ENCODE results near the gene DSP. TPM values are rescaled to one million over a fixed set of nuclear protein-coding genes. Genes with fewer than 3 reads are reported as not detected.

Gene DSP, protein sequence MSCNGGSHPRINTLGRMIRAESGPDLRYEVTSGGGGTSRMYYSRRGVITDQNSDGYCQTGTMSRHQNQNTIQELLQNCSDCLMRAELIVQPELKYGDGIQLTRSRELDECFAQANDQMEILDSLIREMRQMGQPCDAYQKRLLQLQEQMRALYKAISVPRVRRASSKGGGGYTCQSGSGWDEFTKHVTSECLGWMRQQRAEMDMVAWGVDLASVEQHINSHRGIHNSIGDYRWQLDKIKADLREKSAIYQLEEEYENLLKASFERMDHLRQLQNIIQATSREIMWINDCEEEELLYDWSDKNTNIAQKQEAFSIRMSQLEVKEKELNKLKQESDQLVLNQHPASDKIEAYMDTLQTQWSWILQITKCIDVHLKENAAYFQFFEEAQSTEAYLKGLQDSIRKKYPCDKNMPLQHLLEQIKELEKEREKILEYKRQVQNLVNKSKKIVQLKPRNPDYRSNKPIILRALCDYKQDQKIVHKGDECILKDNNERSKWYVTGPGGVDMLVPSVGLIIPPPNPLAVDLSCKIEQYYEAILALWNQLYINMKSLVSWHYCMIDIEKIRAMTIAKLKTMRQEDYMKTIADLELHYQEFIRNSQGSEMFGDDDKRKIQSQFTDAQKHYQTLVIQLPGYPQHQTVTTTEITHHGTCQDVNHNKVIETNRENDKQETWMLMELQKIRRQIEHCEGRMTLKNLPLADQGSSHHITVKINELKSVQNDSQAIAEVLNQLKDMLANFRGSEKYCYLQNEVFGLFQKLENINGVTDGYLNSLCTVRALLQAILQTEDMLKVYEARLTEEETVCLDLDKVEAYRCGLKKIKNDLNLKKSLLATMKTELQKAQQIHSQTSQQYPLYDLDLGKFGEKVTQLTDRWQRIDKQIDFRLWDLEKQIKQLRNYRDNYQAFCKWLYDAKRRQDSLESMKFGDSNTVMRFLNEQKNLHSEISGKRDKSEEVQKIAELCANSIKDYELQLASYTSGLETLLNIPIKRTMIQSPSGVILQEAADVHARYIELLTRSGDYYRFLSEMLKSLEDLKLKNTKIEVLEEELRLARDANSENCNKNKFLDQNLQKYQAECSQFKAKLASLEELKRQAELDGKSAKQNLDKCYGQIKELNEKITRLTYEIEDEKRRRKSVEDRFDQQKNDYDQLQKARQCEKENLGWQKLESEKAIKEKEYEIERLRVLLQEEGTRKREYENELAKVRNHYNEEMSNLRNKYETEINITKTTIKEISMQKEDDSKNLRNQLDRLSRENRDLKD (N-terminal part only)
- 109 TPM for total RNA-seq (ENCODE audit: unreplicated experiment)
- long read RNA-seq, partial matches to known transcripts, result 18 of 20 reads
- long read RNA-seq, other reads (novel, unspliced or antisense), result 2 of 20 reads

GRCh38 chr6:7541175-7542064 is at the start of gene DSP:
DSP (plus strand) TSS chr6:7541671; CDS start chr6:7541916, 245 bp downstream.
- peak; percentile 77 for DNase-seq (ENCODE audit: low spot score)
- TF ChIP-seq CTCF (IDR thresholded peaks at IDR 0.05; ENCODE audit: unreplicated experiment), result no peak
- peaks cover 32% of the 10 kb centered on the region for H3K4me1 Mint-ChIP-seq (ENCODE audit: unreplicated experiment)
- no peaks in the 10 kb centered on the region for H3K9me3 Mint-ChIP-seq (ENCODE audit: unreplicated experiment)
- H3K27ac Mint-ChIP-seq (ENCODE audit: unreplicated experiment), result peak within 1 kb of the TSS; percentile 99
- peak within 1 kb of the TSS; percentile 98 for H3K4me3 Mint-ChIP-seq (ENCODE audit: unreplicated experiment)
- H3K27me3 Mint-ChIP-seq (ENCODE audit: unreplicated experiment), result peaks cover 28% of the 10 kb centered on the region
- H3K36me3 Mint-ChIP-seq (ENCODE audit: low read depth, unreplicated experiment), result peaks cover 5% of the 10 kb centered on the region

DNA sequence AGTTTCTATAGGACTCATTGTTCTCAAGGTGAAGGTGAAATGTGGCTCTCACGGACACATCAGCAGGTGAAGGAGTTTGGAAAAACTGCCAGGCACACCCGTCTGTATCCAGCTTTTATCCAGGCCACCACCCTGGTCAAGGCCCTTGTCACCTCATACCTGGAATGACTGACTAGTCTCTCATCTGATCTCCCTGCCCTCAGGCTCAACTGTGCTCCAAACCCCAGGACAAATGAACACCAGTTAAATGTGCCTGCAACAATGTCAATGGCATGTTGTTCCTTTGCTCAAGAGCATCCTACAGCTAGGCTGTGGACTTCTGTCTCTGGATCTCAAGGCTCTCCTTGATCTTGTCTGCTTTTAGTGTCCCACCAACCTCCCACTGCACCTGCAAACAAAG is 47.6 kb upstream of the DSP start:
- no peaks in the 10 kb centered on the region for H3K36me3 Mint-ChIP-seq (ENCODE audit: low read depth, unreplicated experiment)
- no peaks in the 10 kb centered on the region for H3K27me3 Mint-ChIP-seq (ENCODE audit: unreplicated experiment)
- DNase-seq (ENCODE audit: low spot score), result no peak
- H3K27ac Mint-ChIP-seq (ENCODE audit: unreplicated experiment), result no peak overlapping the region
- H3K4me1 Mint-ChIP-seq (ENCODE audit: unreplicated experiment), result no peaks in the 10 kb centered on the region
- no peaks in the 10 kb centered on the region for H3K9me3 Mint-ChIP-seq (ENCODE audit: unreplicated experiment)
- no peak for TF ChIP-seq CTCF (IDR thresholded peaks at IDR 0.05; ENCODE audit: unreplicated experiment)
- no peak overlapping the region for H3K4me3 Mint-ChIP-seq (ENCODE audit: unreplicated experiment)

GRCh38 chr6:7494638-7495037 is 46.8 kb upstream of the DSP start:
- H3K27ac Mint-ChIP-seq (ENCODE audit: unreplicated experiment), result no peak overlapping the region
- TF ChIP-seq CTCF (IDR thresholded peaks at IDR 0.05; ENCODE audit: unreplicated experiment), result no peak
- no peak for DNase-seq (ENCODE audit: low spot score)
- no peaks in the 10 kb centered on the region for H3K27me3 Mint-ChIP-seq (ENCODE audit: unreplicated experiment)
- no peaks in the 10 kb centered on the region for H3K9me3 Mint-ChIP-seq (ENCODE audit: unreplicated experiment)
- H3K4me1 Mint-ChIP-seq (ENCODE audit: unreplicated experiment), result no peaks in the 10 kb centered on the region
- no peaks in the 10 kb centered on the region for H3K36me3 Mint-ChIP-seq (ENCODE audit: low read depth, unreplicated experiment)
- H3K4me3 Mint-ChIP-seq (ENCODE audit: unreplicated experiment), result no peak overlapping the region

- H3K36me3 Mint-ChIP-seq (ENCODE audit: low read depth, unreplicated experiment), result no peaks in the 10 kb centered on the region
- TF ChIP-seq CTCF (IDR thresholded peaks at IDR 0.05; ENCODE audit: unreplicated experiment), result no peak
- H3K27ac Mint-ChIP-seq (ENCODE audit: unreplicated experiment), result no peak overlapping the region
- no peaks in the 10 kb centered on the region for H3K9me3 Mint-ChIP-seq (ENCODE audit: unreplicated experiment)
- no peak overlapping the region for H3K4me3 Mint-ChIP-seq (ENCODE audit: unreplicated experiment)
- peaks cover 5% of the 10 kb centered on the region for H3K27me3 Mint-ChIP-seq (ENCODE audit: unreplicated experiment)
- no peaks in the 10 kb centered on the region for H3K4me1 Mint-ChIP-seq (ENCODE audit: unreplicated experiment)
- DNase-seq (ENCODE audit: low spot score), result no peak
These were observed 45.1 kb upstream of the DSP start for GRCh38 chr6:7496266-7496875.
